SK-N-SH treated with all-trans-retinoic acid at 6 μM for 48 hours (cell line): Measurements from ENCODE around the gene AVL9.
"Not testable (repeated sequence)": the region's sequence is repeated elsewhere in the genome, so short reads cannot be mapped to it uniquely, and the experiment has no call there.

Experiments used
- ATAC-seq: fragments of 200-7000 bp; cut with Tn5 transposase; 3 replicates; pipeline ENCODE4 v1.9.1; 2020; ENCODE audit warnings: mild to moderate bottlenecking, moderate library complexity
- ARNTL ChIP-seq: fragments of 450-650 bp; formaldehyde crosslinking; IDR thresholded peaks from 2 replicates; pipeline ENCODE4 v1.5.0; 2020; ENCODE audit warnings: low read depth, mild to moderate bottlenecking, moderate library complexity, borderline replicate concordance
- BACH2 ChIP-seq: fragments of 250-450 bp; sonication (Bioruptor Pico); IDR thresholded peaks from 2 replicates; pipeline ENCODE4 v1.9.0; 2021; ENCODE audit warnings: mild to moderate bottlenecking, borderline replicate concordance
- CREB5 ChIP-seq: fragments of 250-450 bp; sonication (Bioruptor Pico); IDR thresholded peaks from 2 replicates; pipeline ENCODE4 v1.5.1; 2020; ENCODE audit warnings: low read depth, mild to moderate bottlenecking, moderate library complexity
- CSDC2 ChIP-seq: fragments of 250-450 bp; sonication (Bioruptor Pico); IDR thresholded peaks from 2 replicates; pipeline ENCODE4 v1.5.0; 2020; ENCODE audit warnings: mild to moderate bottlenecking, moderate library complexity
- CSRNP3 ChIP-seq: fragments of 250-450 bp; sonication (Bioruptor Pico); IDR thresholded peaks from 2 replicates; pipeline ENCODE4 v1.5.1; 2021; ENCODE audit warnings: mild to moderate bottlenecking, moderate library complexity
- ESRRG ChIP-seq: fragments of 250-450 bp; sonication (Bioruptor Pico); IDR thresholded peaks from 2 replicates; pipeline ENCODE4 v1.6.1; 2021; ENCODE audit warnings: mild to moderate bottlenecking
- ISL1 ChIP-seq: fragments of 250-450 bp; sonication (Bioruptor Pico); IDR thresholded peaks from 2 replicates; pipeline ENCODE4 v2.1.2; 2022; ENCODE audit warnings: mild to moderate bottlenecking, moderate library complexity
- OSR1 ChIP-seq: fragments of 250-450 bp; sonication (Bioruptor Pico); IDR thresholded peaks from 2 replicates; pipeline ENCODE4 v1.8.0; 2022; ENCODE audit warnings: moderate library complexity, mild to moderate bottlenecking, inconsistent platforms
- PATZ1 ChIP-seq: fragments of 250-450 bp; sonication (Bioruptor Pico); IDR thresholded peaks from 2 replicates; pipeline ENCODE4 v1.8.0; 2020; ENCODE audit warnings: mild to moderate bottlenecking, moderate library complexity, borderline replicate concordance
- POU6F1 ChIP-seq: fragments of 250-450 bp; sonication (Bioruptor Pico); IDR thresholded peaks from 2 replicates; pipeline ENCODE4 v1.8.0; 2021; ENCODE audit warnings: low read depth, mild to moderate bottlenecking, moderate library complexity, borderline replicate concordance
- PPARA ChIP-seq: fragments of 250-450 bp; sonication (Bioruptor Pico); IDR thresholded peaks from 2 replicates; pipeline ENCODE4 v1.5.0; 2020; ENCODE audit warnings: mild to moderate bottlenecking, borderline replicate concordance
- RARB ChIP-seq: fragments of 250-450 bp; sonication (Bioruptor Pico); IDR thresholded peaks from 2 replicates; pipeline ENCODE4 v1.8.0; 2021; ENCODE audit warnings: mild to moderate bottlenecking, moderate library complexity
- SNAI2 ChIP-seq: fragments of 250-450 bp; sonication (Bioruptor Pico); IDR thresholded peaks from 2 replicates; pipeline ENCODE4 v1.5.0; 2020; ENCODE audit warnings: mild to moderate bottlenecking, moderate library complexity
- TCF4 ChIP-seq: fragments of 250-450 bp; sonication (Bioruptor Pico); IDR thresholded peaks from 2 replicates; pipeline ENCODE4 v1.8.0; 2021; ENCODE audit warnings: mild to moderate bottlenecking, moderate library complexity, borderline replicate concordance
- TOX ChIP-seq: fragments of 250-450 bp; sonication (Bioruptor Pico); IDR thresholded peaks from 2 replicates; pipeline ENCODE4 v1.8.0; 2021; ENCODE audit warnings: mild to moderate bottlenecking, moderate library complexity, borderline replicate concordance
- TSHZ2 ChIP-seq: fragments of 250-450 bp; sonication (Bioruptor Pico); IDR thresholded peaks from 2 replicates; pipeline ENCODE4 v1.5.0; 2020; ENCODE audit warnings: mild to moderate bottlenecking, moderate library complexity
- ZC3H10 ChIP-seq: fragments of 250-450 bp; sonication (Bioruptor Pico); IDR thresholded peaks from 2 replicates; pipeline ENCODE4 v1.5.1; 2021; ENCODE audit warnings: mild to moderate bottlenecking, moderate library complexity
- ZFP3 ChIP-seq: fragments of 250-450 bp; sonication (Bioruptor Pico); IDR thresholded peaks from 2 replicates; pipeline ENCODE4 v1.5.0; 2020; ENCODE audit warnings: mild to moderate bottlenecking, moderate library complexity
- ZFP30 ChIP-seq: fragments of 450-650 bp; formaldehyde crosslinking; IDR thresholded peaks from 2 replicates; pipeline ENCODE4 v1.5.0; 2022; ENCODE audit warnings: mild to moderate bottlenecking, moderate library complexity
- ZNF565 ChIP-seq: fragments of 450-650 bp; formaldehyde crosslinking; conservative IDR thresholded peaks from 2 replicates; pipeline ENCODE4 v1.5.0; 2020; ENCODE audit warnings: low read depth, mild to moderate bottlenecking, moderate library complexity
- ZNF8 ChIP-seq: fragments of 450-650 bp; formaldehyde crosslinking; IDR thresholded peaks from 2 replicates; pipeline ENCODE4 v1.5.0; 2020; ENCODE audit warnings: mild to moderate bottlenecking, moderate library complexity

Gene AVL9

GRCh38 chr7:32496052-32496813 is 944 bp downstream of the AVL9 start:
- no peak for TF ChIP-seq TSHZ2 (CRISPR knock-in tag)
- no peak for TF ChIP-seq ZNF565 (CRISPR knock-in tag)
- no peak for TF ChIP-seq ESRRG (CRISPR knock-in tag)
- TF ChIP-seq TCF4 (CRISPR knock-in tag), result no peak
- TF ChIP-seq ZC3H10 (CRISPR knock-in tag), result no peak
- no peak for TF ChIP-seq CSRNP3
- TF ChIP-seq OSR1 (CRISPR knock-in tag), result no peak
- no peak for TF ChIP-seq BACH2 (CRISPR knock-in tag)
- no peak for TF ChIP-seq ISL1 (CRISPR knock-in tag)
- TF ChIP-seq RARB (CRISPR knock-in tag), result no peak
- TF ChIP-seq ZNF8 (CRISPR knock-in tag), result no peak
- TF ChIP-seq PPARA (CRISPR knock-in tag), result no peak
- TF ChIP-seq TOX (CRISPR knock-in tag), result no peak
- TF ChIP-seq, all 23 proteins: peak for 0
- ATAC-seq, result peak; percentile 38; the same call in 2 of the 3 replicates

- not testable (repeated sequence) for ATAC-seq
- peak; percentile 62; the same call in 1 of the 2 replicates for TF ChIP-seq ZNF8 (CRISPR knock-in tag)
Observed at GRCh38 chr7:32499755-32500154, 4.5 kb downstream of the AVL9 start.

GRCh38 chr7:32500216-32500615 is 4.9 kb downstream of the AVL9 start:
- ATAC-seq, result not testable (repeated sequence)

GRCh38 chr7:32500922-32501341 is 5.6 kb downstream of the AVL9 start:
- ATAC-seq, result peak; percentile 55
- TF ChIP-seq ZFP3, result no peak
- no peak for TF ChIP-seq CSDC2 (CRISPR knock-in tag)
- no peak for TF ChIP-seq CSRNP3
- TF ChIP-seq ISL1 (CRISPR knock-in tag), result no peak
- no peak for TF ChIP-seq PPARA (CRISPR knock-in tag)
- TF ChIP-seq ZFP30 (CRISPR knock-in tag), result no peak
- TF ChIP-seq ZNF8 (CRISPR knock-in tag), result no peak
- TF ChIP-seq ARNTL (CRISPR knock-in tag), result no peak
- no peak for TF ChIP-seq POU6F1
- no peak for TF ChIP-seq CREB5 (CRISPR knock-in tag)
- TF ChIP-seq ESRRG (CRISPR knock-in tag), result no peak
- no peak for TF ChIP-seq BACH2 (CRISPR knock-in tag)
- TF ChIP-seq TSHZ2 (CRISPR knock-in tag), result no peak
- no peak for TF ChIP-seq ZNF565 (CRISPR knock-in tag)
- TF ChIP-seq PATZ1 (CRISPR knock-in tag), result no peak
- no peak for TF ChIP-seq SNAI2
- TF ChIP-seq TOX (CRISPR knock-in tag), result no peak
